Erythroblast (primary cell): ENCODE results near the gene CLRN1.

Source experiments
- GATA1 ChIP-seq: IDR thresholded peaks from 2 replicates; pipeline ENCODE4 v1.6.1; 2011; ENCODE audit warnings: low read depth, mild to moderate bottlenecking, control low read depth, low read length, moderate library complexity
- POLR2A ChIP-seq: IDR thresholded peaks from 2 replicates; pipeline ENCODE4 v1.6.1; 2011; ENCODE audit warnings: mild to moderate bottlenecking, low read length

DNA sequence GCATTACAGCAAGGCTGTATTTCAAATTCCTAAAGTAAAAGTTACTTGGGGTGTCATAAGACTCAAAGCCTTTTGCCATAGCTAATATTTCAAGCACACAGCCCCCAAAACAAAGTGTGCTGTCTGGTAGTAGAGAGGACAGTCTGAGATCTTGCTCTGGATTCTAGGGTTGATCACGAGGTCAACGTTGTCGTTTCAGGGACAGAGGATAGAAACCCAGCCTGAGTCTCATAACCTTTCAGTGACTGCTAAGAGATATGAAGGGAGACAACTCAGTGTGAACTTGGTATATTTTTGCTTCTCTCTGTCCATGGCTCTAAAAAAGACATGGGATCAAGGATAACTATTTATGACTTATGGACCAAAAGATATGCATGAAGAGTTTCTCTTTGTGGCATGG lies 41.7 kb downstream of the CLRN1 start:
- TF ChIP-seq POLR2A (no peak), GATA1 (no peak)
